ENCODE data around the gene TRNAU1AP.

GRCh38 chr1:28577052-28577678 is 24.3 kb downstream of the TRNAU1AP start:
- TF ChIP-seq CTCF (IDR thresholded peaks at IDR 0.05): no peak
- TF ChIP-seq POLR2A (IDR thresholded peaks at IDR 0.05): no peak
